Esophagus squamous epithelium (tissue), 4 donors: ENCODE results near the gene EGF.

Source experiments
- CTCF ChIP-seq, 6 experiments: fragments of 450-650 bp in 4 of 6; fragments of 200-600 bp in 2 of 6; sonication (generic) in 2 of 6; IDR thresholded peaks; one replicate each; pipeline ENCODE4 v1.5.1; 2016 to 2019; ENCODE audit warnings: antibody characterized with exemption in 6 of 6, mild to moderate bottlenecking in 4 of 6, moderate library complexity in 4 of 6
- POLR2A ChIP-seq, 4 donors: fragments of 450-650 bp; IDR thresholded peaks; one replicate each; pipeline ENCODE4 v1.6.1; 2017; ENCODE audit warnings: antibody characterized with exemption in 4 of 4, mild to moderate bottlenecking in 4 of 4, moderate library complexity in 3 of 4

- no peak for TF ChIP-seq CTCF (IDR thresholded peaks at IDR 0.05)
- no peak for TF ChIP-seq POLR2A (IDR thresholded peaks at IDR 0.05)
Measured at GRCh38 chr4:110041735-110042134, 129.1 kb downstream of the EGF start.
